OCI-LY3 (cell line): ENCODE results near the gene NEDD4L.

Source experiments
- EZH2phosphoT487 ChIP-seq: fragments of 200-600 bp; shearing (Covaris generic); IDR thresholded peaks from 2 replicates; pipeline ENCODE4 v1.6.1; 2018; ENCODE audit warnings: antibody characterized with exemption, mixed run types, low read depth
- TF ChIP-seq, protein P1 (sequence below): fragments of 200-600, 300-600 bp; sonication (generic); IDR thresholded peaks from 2 replicates; pipeline ENCODE4 v1.5.1; 2014; ENCODE audit warnings: antibody characterized with exemption, low read length, low read depth

DNA sequence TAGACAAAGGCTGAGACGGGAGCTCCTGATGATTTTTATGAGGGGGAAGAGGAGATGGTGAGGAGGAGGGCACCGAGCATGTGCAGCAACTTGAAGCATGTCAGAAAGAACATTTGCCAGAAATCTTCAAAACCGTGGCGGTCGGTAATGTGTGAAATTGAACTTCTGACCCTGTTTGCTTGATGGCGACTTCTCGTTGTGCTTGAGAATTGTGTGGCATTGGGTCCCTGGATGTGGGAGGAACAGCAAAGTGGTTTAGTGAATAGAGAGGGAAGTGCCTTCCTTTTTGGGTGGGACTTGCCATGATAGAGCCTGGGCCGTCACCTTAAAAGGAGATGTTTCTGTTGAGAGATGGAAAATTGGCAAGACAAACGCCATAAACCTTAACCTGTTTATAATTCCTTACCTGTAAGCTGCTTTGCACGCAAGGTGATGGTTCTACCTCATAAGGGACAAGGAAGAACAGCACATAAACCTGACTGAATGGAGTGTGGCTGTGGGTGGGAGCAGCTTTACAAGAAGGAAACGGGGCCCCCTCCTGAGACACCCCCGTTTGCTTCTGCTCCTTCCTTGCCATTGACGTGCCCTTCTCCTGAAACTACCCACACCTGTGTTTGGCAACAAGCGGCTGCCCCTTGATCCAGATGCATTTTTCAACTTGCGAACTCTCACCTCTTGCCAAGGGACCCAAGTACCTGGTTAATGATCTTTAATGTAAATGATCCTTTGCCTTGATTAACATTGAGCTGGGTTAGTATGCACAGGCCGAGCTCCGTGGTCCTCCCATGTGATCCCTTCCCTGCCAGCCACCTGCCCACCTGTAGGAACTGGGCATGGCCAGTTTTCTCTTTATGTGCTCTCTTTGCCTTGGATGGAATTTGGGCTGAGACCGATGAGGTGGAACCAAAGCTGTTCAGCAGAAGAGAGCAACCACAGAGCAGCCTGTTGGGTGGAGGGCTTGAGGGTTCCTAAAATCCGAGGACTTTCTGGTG, 153.2 kb downstream of the NEDD4L start:
- TF ChIP-seq, protein P1, sequence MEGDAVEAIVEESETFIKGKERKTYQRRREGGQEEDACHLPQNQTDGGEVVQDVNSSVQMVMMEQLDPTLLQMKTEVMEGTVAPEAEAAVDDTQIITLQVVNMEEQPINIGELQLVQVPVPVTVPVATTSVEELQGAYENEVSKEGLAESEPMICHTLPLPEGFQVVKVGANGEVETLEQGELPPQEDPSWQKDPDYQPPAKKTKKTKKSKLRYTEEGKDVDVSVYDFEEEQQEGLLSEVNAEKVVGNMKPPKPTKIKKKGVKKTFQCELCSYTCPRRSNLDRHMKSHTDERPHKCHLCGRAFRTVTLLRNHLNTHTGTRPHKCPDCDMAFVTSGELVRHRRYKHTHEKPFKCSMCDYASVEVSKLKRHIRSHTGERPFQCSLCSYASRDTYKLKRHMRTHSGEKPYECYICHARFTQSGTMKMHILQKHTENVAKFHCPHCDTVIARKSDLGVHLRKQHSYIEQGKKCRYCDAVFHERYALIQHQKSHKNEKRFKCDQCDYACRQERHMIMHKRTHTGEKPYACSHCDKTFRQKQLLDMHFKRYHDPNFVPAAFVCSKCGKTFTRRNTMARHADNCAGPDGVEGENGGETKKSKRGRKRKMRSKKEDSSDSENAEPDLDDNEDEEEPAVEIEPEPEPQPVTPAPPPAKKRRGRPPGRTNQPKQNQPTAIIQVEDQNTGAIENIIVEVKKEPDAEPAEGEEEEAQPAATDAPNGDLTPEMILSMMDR, result no peak
- no peak for TF ChIP-seq EZH2phosphoT487
